ENCODE results near the gene SERINC3.

DNA sequence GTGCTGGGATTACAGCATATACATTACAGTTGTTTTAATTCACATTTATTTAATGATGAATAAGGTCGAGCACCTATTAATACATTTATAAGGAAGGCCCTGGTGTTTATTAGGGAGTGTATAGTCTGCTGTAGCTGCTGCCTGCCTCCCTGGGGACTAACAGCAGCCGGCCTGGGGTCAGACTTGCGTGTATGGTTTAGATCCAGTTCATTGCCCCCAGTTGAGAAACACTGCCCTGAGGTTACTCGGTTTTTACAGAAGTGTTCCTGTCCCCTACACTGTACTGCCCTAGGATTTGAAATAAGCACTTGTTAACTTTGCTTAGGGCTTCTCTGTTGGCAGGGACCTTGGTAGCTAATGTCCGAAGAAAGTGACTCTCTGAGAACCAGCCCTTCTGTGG, 42.2 kb downstream of the SERINC3 start:
- TF ChIP-seq CTCF (conservative IDR thresholded peaks at IDR 0.05) (no peak), ZFX (IDR thresholded peaks at IDR 0.05) (no peak)
